ENCODE measurements around the gene DQX1. TPM values are rescaled to one million over a fixed set of nuclear protein-coding genes. Genes with fewer than 3 reads are reported as not detected.

Gene DQX1
- total and polyA plus RNA-seq, 9 of the 15 experiments (the other 6 are each of a cell fraction or from before 2014, with no cell fraction given): 0.04 to 0.38 (median 0.18) TPM; not detected in 1

- TF ChIP-seq, protein P1, sequence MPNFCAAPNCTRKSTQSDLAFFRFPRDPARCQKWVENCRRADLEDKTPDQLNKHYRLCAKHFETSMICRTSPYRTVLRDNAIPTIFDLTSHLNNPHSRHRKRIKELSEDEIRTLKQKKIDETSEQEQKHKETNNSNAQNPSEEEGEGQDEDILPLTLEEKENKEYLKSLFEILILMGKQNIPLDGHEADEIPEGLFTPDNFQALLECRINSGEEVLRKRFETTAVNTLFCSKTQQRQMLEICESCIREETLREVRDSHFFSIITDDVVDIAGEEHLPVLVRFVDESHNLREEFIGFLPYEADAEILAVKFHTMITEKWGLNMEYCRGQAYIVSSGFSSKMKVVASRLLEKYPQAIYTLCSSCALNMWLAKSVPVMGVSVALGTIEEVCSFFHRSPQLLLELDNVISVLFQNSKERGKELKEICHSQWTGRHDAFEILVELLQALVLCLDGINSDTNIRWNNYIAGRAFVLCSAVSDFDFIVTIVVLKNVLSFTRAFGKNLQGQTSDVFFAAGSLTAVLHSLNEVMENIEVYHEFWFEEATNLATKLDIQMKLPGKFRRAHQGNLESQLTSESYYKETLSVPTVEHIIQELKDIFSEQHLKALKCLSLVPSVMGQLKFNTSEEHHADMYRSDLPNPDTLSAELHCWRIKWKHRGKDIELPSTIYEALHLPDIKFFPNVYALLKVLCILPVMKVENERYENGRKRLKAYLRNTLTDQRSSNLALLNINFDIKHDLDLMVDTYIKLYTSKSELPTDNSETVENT (CRISPR knock-in tag; IDR thresholded peaks at IDR 0.05): no peak
- TF ChIP-seq RBM22 (IDR thresholded peaks at IDR 0.05; ENCODE audit: low read depth, low read length, poor library complexity, severe bottlenecking) (no peak), ZBTB40 (IDR thresholded peaks at IDR 0.05) (peak; percentile 18; the same call in 1 of the 2 replicates), ZBTB40 (CRISPR knock-in tag; IDR thresholded peaks at IDR 0.05) (no peak), THRB (CRISPR knock-in tag; conservative IDR thresholded peaks at IDR 0.05) (no peak), DPF2 (IDR thresholded peaks at IDR 0.05) (peak; percentile 80), RCOR1 (IDR thresholded peaks at IDR 0.05; ENCODE audit: borderline replicate concordance in 1 of 2, low read depth in 2 of 2, low read length in 2 of 2) (peak; percentile 7 to 79; a peak in 3 of 4 replicates), MBD2 (IDR thresholded peaks at IDR 0.05; ENCODE audit: borderline replicate concordance, low read depth) (no peak), DIDO1 (tag; IDR thresholded peaks at IDR 0.05; ENCODE audit: low read depth) (no peak), ZNF311 (CRISPR knock-in tag; IDR thresholded peaks at IDR 0.05) (no peak), POU5F1 (IDR thresholded peaks at IDR 0.05; ENCODE audit: borderline replicate concordance, low read depth, low read length, partially characterized antibody) (no peak), ZNF668 (CRISPR knock-in tag; IDR thresholded peaks at IDR 0.05) (no peak), SRSF9 (IDR thresholded peaks at IDR 0.05; ENCODE audit: borderline replicate concordance, low read depth, low read length) (no peak), MAZ (CRISPR knock-in tag; conservative IDR thresholded peaks at IDR 0.05 in 1 of 2, IDR thresholded peaks at IDR 0.05 in 1 of 2) (peak; percentile 20 to 77; a peak in 3 of 4 replicates)
Observed at GRCh38 chr2:74530239-74531187, 4.5 kb upstream of the DQX1 start (continued).

All from K562 (cell line).